HG03108 (cell line): ENCODE data around the gene SPACDR.

Source experiments
- ATAC-seq: cut with Tn5 transposase; IDR thresholded peaks from one replicate; pipeline ENCODE4 v1.9.1; 2021; ENCODE audit warnings: moderate library complexity; ENCODE audit not compliant: unreplicated experiment

Gene SPACDR

GRCh38 chr7:100437150-100438100 lies 26.6 kb downstream of the SPACDR start:
- ATAC-seq = no peak

DNA sequence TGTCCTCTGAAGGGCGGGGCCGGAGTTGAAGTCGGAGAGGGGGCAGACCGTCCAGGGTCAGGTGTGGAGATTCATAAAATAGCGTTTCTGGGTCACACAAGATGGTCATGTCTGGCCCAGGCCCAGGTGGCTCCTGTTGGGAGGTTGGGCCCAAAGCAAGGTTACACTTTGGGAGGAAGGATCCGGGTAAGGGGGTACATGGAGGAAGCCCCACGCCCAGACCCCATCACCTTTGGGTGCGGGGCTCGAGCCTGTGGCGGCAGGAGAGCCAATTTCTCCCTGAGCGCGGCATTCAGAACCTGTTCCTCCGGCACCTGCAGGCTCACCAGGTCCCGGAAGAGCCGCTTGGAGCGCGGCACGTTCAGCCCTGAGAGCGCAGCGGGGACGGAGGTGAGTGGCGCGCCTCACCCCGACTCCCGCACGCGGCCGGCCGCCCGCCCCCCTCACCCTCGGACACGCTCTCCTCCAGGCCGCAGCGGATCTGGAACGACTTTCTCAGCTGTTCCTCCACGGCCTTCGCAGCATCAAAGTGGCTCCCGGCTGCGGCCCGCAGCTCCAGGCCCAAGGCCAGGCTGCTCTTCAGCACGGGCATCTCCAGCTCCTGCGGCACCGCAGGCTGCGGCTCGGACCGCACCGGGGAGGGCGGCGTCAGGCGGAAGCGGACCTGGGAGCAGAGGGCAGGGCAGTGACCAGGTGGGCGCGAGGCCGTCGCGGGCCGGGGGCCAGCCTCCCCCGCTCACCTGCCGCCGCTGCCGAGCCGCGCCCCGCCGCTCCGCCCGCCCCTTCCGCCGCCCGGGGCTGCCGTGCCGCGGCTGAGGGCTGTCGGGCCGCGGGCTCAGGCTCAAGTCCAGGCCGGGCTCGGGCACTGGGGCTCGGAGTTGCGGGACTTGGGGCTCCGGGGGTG lies 28.4 kb downstream of the SPACDR start:
- ATAC-seq = peak; percentile 5

- no peak for ATAC-seq
These were observed 29.5 kb downstream of the SPACDR start for GRCh38 chr7:100434297-100435144.

GRCh38 chr7:100433592-100434296 lies 30.3 kb downstream of the SPACDR start:
- no peak for ATAC-seq

DNA sequence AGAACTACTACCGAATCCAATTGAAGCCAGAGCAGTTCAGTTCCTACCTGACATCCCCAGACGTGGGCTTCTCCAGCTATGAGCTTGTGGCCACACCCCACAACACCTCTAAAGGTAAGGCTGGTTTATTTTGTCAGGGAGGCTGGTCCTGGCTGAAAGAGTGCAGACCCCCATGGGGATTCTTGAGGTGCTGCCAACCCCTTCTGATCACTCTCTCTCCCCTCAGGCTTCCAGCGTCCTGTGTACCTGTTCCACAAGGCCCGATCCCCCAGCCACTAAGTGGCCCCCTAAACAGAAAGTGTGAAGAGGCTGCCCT lies 30.8 kb downstream of the SPACDR start:
- ATAC-seq = no peak

DNA sequence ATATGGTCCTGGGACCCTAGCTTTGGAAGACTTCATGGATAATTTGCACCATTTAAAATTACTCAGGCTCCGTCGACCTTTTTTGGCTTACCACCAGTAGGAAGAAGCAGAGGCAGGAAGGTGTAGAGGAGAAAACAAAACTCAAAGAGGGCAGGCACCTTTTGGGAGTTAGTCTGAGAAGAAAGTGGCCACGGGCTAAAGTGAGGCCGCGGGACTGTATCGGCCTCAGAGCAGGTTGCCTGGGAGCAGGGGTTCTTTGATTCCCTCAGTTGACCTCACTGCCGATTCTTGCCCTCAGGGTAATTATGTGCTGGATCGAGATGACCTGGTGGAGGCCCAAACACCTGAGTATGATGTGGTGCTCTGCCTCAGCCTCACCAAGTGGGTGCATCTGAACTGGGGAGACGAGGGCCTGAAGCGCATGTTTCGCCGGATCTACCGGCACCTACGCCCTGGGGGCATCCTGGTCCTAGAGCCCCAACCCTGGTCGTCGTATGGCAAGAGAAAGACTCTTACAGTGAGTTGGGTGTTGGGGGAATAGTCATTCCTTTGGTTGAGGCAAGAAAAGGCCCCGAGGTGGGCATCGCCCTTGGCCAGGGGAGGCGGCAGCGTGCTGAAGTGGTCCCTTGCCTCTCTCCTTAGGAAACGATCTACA lies 31.3 kb downstream of the SPACDR start:
- ATAC-seq = no peak

DNA sequence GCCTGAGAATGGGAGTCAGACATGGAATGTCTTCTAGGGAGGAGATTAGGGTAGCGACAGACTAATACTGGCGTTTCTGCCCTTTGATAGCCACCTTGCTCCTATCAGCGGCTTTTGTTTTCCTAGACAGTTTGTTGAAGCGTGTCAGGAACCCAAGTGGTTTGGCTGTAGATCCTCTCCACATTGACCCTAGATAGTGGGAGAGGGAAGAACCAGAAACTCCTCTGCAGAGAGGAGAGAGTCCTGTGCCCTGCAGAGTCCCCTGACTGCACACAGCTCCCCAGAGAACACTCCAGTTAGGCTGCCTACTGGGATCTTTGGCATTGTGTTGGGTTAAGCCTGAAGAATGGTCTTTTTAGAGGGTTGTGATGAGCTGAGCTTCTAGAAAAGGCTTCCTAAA lies 32.0 kb downstream of the SPACDR start:
- no peak for ATAC-seq

DNA sequence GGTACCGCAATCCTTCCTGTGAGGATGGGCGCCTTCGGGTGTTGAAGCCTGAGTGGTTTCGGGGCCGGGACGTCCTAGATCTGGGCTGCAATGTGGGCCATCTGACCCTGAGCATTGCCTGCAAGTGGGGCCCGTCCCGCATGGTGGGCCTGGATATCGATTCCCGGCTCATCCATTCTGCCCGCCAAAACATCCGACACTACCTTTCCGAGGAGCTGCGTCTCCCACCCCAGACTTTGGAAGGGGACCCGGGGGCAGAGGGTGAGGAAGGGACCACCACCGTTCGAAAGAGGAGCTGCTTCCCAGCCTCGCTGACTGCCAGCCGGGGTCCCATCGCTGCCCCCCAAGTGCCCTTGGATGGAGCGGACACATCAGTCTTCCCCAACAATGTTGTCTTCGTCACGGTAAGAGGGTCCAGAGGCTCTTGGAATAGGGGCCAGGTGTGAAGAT lies 32.7 kb downstream of the SPACDR start:
- ATAC-seq = no peak

DNA sequence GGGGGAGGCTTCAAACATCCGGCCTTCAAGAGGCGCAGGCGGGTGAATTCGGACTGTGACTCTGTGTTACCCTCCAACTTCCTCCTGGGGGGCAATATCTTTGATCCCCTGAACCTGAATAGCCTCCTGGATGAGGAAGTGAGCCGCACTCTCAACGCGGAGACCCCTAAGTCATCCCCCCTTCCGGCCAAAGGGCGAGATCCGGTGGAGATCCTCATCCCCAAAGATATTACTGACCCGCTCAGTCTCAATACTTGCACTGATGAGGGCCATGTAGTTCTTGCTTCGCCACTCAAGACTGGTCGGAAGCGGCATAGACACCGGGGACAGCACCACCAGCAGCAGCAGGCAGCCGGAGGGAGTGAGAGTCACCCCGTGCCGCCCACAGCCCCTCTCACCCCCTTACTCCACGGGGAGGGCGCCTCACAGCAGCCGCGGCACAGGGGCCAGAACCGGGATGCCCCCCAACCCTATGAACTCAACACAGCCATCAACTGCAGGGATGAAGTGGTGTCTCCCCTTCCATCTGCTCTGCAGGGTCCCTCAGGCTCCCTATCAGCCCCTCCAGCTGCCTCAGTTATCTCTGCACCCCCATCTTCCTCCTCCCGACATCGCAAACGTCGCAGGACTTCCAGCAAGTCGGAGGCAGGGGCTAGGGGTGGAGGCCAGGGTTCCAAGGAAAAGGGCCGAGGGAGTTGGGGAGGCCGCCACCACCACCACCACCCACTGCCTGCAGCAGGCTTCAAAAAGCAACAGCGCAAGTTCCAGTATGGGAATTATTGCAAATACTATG lies 33.4 kb downstream of the SPACDR start:
- ATAC-seq = no peak

GRCh38 chr7:100429637-100430492 lies 34.2 kb downstream of the SPACDR start, which contains the start of gene MEPCE:
MEPCE (plus strand) TSS chr7:100429831; CDS start chr7:100430019, 188 bp downstream.
- peak; percentile 35 for ATAC-seq

- ATAC-seq = peak; percentile 43
These were observed 35.0 kb downstream of the SPACDR start for GRCh38 chr7:100428967-100429636.

DNA sequence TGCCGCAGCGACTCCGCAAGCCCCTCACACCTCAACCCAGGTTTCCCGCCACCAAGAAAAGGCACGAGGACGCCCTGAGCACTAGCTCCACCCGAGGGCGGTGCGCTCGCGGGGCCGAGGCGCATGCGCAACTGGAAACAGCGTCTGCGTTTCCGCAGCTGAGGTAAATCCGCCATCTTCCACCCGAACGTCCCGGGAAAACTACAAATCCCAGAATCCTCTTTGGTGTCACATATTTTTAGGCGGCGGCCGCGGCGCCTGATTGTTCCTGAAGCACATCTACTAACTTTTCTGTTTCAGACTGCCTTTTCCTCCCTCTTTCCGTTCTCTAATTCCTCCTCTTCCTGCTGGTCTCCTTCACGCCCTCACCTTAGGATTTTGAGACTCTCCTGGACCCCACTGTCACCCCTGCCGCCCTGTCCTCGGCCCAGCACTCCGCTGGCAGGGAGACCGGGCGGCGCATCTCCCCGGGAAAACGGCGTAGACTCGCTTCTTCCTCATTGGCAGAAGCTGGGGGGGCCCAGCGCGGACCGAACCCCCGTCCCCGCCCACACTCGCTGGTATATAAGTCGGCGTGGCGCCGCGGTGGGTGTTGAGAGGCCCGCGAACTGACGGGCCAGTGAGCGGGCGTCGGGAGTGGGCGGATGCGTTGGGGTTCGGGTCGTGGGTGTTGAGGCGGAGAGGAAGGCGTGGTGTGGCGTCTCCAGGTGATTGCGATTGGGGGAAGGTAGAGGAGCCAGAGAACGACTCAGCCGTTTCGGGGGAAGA lies 35.7 kb downstream of the SPACDR start, which contains the start of gene ZCWPW1:
Gene ZCWPW1 (minus strand): TSS at position 505 of the 768 bp plus-strand sequence. CDS start 8,054 bp downstream, outside the sequence.
- peak; percentile 37 for ATAC-seq

DNA sequence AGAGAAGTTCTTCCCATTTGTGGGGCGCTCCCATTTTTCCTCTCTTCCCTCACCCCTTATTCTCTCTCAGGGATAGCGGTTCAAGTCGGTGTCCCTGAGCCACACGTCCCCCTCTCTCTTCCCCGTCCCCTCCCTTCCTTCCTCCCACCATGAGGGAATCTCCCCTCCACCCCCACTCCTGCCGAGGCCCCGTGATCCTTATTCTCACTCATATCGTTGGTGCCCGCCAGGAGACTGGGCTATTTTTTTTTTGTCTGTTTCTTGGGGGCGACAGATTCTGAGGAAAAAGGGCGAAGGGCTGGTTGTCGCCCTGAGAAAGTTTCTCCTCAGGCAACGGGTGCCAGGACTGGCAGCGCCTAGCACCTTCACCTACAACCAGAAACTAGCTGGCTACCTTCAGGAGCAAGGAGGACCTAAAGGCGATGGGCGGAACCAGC lies 36.3 kb downstream of the SPACDR start:
- no peak for ATAC-seq

DNA sequence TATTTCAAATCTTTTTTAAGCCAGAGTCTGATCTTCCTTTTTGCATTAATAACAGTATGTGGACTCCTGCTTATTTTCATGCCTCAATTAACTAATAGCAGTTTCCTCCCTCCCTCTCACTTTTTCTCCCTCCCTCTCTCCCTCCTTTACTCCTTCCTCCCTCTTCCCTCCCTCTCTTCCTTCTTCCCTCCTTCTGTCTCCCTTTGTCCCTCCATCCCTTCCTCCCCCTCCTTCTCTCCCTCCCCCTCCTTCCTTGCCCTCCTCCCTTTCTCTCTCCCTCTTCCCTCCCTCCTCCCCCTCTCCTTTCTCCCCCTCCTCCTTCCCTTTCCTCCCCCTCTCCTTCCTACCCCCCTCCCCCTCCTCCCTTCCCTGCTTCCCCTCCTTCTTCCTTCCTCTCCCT lies 37.5 kb downstream of the SPACDR start:
- no peak for ATAC-seq

DNA sequence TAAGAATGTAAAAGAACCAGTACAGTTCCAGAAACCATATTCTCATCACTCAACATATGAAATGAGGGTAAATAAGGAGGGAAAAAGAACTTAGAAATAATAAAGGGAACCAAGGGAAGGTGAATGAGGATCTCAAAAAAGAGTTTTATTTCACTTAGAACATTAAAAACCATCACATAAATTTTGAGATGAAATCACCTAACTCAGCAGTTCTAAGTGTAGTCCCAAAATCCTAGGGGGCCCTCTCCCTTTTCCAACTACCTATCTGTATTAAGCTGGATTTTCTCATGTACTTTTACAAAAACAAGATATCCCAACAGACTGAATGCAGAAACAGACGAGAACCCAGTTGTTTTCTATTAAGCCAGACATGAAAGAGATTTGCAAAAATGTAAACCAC lies 38.7 kb downstream of the SPACDR start:
- ATAC-seq = no peak

DNA sequence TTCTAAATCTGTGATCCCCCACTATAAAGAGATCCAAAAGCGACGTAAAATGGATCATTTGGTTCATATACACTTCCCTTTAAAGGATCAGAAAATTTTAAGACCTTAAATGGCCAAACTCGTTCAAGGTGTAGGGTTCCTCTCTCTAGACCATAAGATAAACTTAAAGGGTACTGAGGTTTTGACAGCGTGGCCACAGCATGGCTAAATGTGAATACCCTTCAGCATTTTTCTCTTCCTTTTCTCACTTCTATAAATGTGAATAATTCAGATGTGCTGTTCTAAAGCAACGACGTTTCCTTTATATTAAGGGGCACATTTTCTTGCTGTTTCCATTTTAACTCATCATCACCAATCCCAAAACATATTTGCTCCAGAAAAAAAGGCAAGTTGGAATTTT lies 40.7 kb downstream of the SPACDR start:
- ATAC-seq = no peak
